NB4 (cell line): ENCODE data around the gene SERGEF.

Source experiments
- CTCF ChIP-seq: IDR thresholded peaks from one replicate; pipeline ENCODE4 v1.5.1; 2012; ENCODE audit warnings: low read depth, low read length
- MAX ChIP-seq: IDR thresholded peaks from 2 replicates; pipeline ENCODE4 v1.6.1; 2011; ENCODE audit warnings: low read depth, low read length
- POLR2A ChIP-seq: IDR thresholded peaks from 2 replicates; pipeline ENCODE4 v1.6.1; 2011; ENCODE audit warnings: mild to moderate bottlenecking; ENCODE audit not compliant: insufficient read length; ENCODE audit errors: extremely low read depth

GRCh38 chr11:17805043-17805442 is 207.8 kb downstream of the SERGEF start:
- TF ChIP-seq POLR2A (no peak), CTCF (no peak), MAX (no peak)
